HG02678 (cell line): ENCODE results near the gene MCEMP1.
"Not testable (repeated sequence)": the region's sequence is repeated elsewhere in the genome, so short reads cannot be mapped to it uniquely, and the experiment has no call there.

Experiments
- ATAC-seq: cut with Tn5 transposase; IDR thresholded peaks from one replicate; pipeline ENCODE4 v1.9.1; 2021; ENCODE audit warnings: mild to moderate bottlenecking, moderate library complexity; ENCODE audit not compliant: unreplicated experiment

Gene MCEMP1

GRCh38 chr19:7643629-7644549 lies 33.0 kb upstream of the MCEMP1 start:
- not testable (repeated sequence) for ATAC-seq

DNA sequence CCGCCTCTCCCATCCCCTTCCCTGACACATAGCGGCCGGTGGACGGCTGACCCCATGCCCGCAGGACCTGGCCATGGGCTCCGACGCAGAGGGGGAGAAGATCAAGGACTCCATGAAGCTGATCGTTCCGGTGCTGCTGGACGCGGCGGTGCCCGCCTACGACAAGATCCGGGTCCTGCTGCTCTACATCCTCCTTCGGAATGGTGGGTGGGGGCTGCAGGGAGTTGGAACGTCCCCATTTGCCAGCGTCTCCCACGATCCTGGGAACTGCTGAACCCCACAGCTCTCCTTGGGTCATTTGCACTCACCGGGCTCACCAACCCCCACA lies 32.4 kb upstream of the MCEMP1 start:
- no peak for ATAC-seq

- no peak for ATAC-seq
These were observed 31.7 kb upstream of the MCEMP1 start for GRCh38 chr19:7645163-7645562.

- ATAC-seq: no peak
These were observed 31.0 kb upstream of the MCEMP1 start for GRCh38 chr19:7645656-7646425.

- no peak for ATAC-seq
These were observed 30.5 kb upstream of the MCEMP1 start for GRCh38 chr19:7646426-7646700.

GRCh38 chr19:7647156-7647555 lies 29.7 kb upstream of the MCEMP1 start:
- no peak for ATAC-seq

GRCh38 chr19:7648265-7649014 lies 28.4 kb upstream of the MCEMP1 start:
- ATAC-seq: no peak

- no peak for ATAC-seq
These were observed 26.7 kb upstream of the MCEMP1 start for GRCh38 chr19:7650148-7650547.

- no peak for ATAC-seq
These were observed 24.7 kb upstream of the MCEMP1 start for GRCh38 chr19:7652061-7652641.

DNA sequence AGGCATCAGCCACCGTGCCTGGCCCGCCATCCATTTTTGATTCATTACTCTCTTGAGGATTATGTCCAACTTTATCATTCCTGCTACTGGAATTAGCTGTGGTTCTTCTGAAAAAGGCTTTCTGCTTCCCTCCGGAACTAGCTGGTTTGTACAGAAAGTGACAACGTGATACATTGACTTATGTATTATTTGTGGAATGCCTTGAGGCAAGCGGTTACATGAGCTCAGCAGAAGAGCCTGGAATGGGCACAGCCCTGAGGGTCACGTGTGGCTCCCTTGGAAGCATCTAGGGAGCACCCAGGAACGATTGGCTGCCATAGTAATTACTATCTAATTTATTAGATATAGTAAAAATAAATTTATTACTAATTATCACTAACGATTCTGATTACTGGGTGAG lies 22.5 kb upstream of the MCEMP1 start:
- no peak for ATAC-seq

- no peak for ATAC-seq
These were observed 21.3 kb upstream of the MCEMP1 start for GRCh38 chr19:7655581-7655980.

DNA sequence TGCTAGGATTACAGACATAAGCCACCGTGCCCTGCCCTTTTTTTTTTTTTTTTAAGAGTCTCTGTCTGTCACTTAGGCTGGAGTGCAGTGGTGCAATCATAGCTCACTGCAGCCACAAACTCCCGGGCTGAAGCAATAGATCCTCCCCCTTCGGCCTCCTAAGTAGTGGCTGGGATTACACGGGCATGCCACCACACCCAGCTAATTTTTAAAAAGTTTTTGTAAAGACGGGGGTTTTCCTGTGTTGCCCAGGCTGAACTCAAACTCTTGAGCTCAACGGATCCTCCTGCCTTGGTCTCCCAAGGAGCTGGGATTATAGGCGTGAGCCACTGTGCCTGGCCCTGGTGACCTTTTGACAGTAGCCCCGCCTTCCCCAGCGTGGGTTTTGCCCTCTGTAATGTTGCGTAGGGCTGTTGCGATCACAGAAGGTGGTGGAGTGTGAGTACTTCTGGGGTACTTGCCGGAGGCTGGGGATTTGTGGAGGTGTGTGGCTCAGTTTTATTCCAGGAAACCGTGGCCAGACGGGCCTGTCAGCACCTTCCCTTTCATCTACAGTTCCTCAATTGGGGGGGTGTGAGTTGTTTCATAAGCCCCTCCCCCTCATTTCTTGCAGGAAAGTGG lies 19.6 kb upstream of the MCEMP1 start:
- ATAC-seq: no peak

DNA sequence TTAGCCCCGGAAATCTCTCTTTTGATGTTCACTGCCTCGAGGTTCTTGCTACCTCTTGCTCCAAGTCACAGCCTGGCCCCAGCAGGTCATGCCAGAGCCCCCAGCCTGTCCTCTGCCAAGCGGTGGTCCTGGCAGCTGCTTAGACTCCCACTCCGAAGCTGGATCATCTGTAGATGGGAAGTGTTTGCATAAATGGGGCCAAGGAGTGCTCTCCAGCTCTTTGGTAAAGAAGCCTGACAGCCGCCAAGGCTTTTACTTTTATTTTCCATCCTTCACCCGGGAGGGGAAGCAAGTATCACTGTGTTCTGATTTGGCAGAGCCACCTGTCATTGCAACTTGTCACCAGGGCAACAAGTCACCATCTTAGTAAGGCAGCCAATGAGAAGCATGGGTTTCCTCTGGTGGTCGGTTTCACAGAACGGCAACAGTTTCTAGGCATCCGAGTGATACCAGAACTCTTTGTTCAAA lies 18.6 kb upstream of the MCEMP1 start:
- ATAC-seq: peak; percentile 72

DNA sequence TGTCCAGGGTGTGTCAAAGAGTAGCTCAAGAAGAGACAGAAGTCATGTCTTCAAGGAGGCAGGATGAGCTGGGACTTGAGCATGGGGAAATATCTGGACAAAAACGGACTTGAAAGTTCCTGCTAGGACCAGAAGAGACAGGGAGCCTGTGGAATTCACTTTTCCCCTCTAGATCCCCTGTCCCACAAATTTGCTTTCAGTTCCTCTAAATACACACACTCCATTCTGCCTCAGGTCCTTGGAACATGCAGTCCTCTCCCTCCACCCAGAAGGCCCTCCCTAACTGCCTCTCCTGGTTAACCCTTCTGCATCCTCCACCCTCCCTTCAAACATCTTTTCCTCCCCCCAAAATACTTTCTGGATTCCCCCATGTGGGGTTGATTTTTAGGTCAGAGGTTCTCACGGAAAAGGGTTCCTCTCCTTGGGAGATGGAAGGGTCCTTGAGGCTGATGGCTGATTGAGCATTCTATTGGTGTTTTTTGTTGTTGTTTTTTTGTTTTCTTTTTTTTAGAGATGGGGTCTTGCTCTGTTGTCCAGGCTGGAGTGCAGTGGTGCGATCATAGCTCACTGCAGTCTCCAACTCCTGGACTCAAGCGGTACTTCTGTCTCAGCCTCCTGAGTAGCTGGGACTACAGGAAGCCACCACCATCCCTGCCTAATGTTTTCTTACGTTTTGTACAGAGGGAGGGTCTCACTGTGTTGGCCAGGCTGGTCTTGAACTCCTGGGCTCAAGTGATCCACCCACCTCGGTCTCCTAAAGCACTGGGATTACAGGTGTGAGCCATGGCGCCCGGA lies 14.9 kb upstream of the MCEMP1 start:
- ATAC-seq: no peak

DNA sequence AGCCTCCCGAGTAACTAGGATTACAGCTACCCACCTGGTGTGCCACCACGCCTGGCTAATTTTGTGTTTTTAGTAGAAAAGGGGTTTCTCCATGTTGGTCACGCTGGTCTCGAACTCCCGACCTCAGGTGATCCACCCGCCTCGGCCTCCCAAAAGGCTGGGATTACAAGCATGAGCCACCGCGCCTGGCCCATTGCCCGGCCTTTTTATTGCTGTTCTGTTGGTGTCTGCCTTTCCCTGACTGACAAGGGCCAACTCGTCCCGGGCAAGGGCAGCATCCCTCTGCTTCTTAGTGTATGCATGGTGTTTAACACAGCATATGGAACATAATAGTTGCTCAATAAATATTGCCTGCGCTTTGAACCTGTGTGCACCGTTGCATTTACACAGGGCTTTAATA lies 14.2 kb upstream of the MCEMP1 start:
- ATAC-seq: no peak

- ATAC-seq: no peak
These were observed 13.2 kb upstream of the MCEMP1 start for GRCh38 chr19:7663706-7664105.

DNA sequence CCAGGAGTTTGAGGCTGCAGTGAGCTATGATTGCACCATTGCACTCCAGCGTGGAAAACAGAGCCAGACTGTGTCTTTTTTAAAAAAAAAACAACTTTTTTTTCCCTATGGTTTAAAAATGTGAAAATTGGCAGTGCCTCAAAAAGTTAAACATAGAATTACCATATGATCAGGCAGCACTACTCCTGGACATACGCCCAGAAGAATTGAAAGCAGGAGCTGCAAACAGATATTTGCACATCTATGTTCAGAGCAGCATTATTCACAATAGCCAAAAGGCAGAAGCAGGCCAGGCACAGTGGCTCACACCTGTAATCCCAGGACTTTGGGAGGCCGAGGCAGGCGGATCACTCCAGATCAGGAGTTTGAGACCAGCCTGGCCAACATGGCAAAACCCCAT lies 11.8 kb upstream of the MCEMP1 start:
- ATAC-seq: no peak

GRCh38 chr19:7668842-7669241 lies 8.0 kb upstream of the MCEMP1 start, which contains the start of gene RETN:
RETN (plus strand) TSS chr19:7669049; CDS start chr19:7669327, 278 bp downstream.
- no peak for ATAC-seq

- ATAC-seq: no peak
These were observed 7.2 kb upstream of the MCEMP1 start for GRCh38 chr19:7669641-7670040.
